Posterior vena cava (tissue), 2 donors: ENCODE data around the gene GJC1. TPM values are rescaled to one million over a fixed set of nuclear protein-coding genes. Genes with fewer than 3 reads are reported as not detected.

ENCODE experiments used
- DNase-seq: peaks from one replicate; pipeline ENCODE4 v3.0.0-alpha.2; 2020; ENCODE audit warnings: low spot score
- intact Hi-C, 2 donors: fragments of 100-400 bp; cut with DNase I; formaldehyde crosslinking; loops; one replicate each; pipeline versions ENCODE4 v1.14.1 to v1.14.2; 2022 to 2023
- total RNA-seq, 2 donors: library from RNA; stranded (reverse); fragmentation: NEBNext Ultra II Directional; extraction: Animal tissue kit (Norgen Biotek cat#: 25700); gene quantifications; one replicate each; pipeline ENCODE4 v1.2.1, GENCODE V29; 2021
- donor health status: DM: yes; HTN: yes; CAD: no.
- donor health status: DM: yes; HTN: yes; CAD: no.

Gene GJC1
- total RNA-seq, 2 donors from 2014 or later = 30.4 to 80.8 TPM

- intact Hi-C loops = no loop called here
- peak; percentile 56 for DNase-seq
These were observed 47.7 kb downstream of the GJC1 start for GRCh38 chr17:44782326-44782850.

GRCh38 chr17:44781551-44782325 lies 48.3 kb downstream of the GJC1 start:
- no peak for DNase-seq
- intact Hi-C loops = no loop called here

- no peak for DNase-seq
- intact Hi-C loops = no loop called here
These were observed 49.1 kb downstream of the GJC1 start for GRCh38 chr17:44780845-44781480.

- no peak for DNase-seq
- intact Hi-C loops = no loop called here
These were observed 49.9 kb downstream of the GJC1 start for GRCh38 chr17:44780161-44780560.

GRCh38 chr17:44779211-44780025 lies 50.7 kb downstream of the GJC1 start:
- DNase-seq = peak; percentile 93
- intact Hi-C loops = loop anchor here (5.0 to 10.0 kb wide), 3 partner anchors 88 to 245 kb away; no protein-coding TSS in a partner anchor

- no peak for DNase-seq
- intact Hi-C loops = loop anchor here (5.0 to 10.0 kb wide), 3 partner anchors 89 to 246 kb away; no protein-coding TSS in a partner anchor
These were observed 51.4 kb downstream of the GJC1 start for GRCh38 chr17:44778656-44779210.

GRCh38 chr17:44777394-44778348 lies 52.4 kb downstream of the GJC1 start:
- intact Hi-C loops = loop anchor here (2.0 to 10.0 kb wide), 4 partner anchors 51 to 247 kb away; no protein-coding TSS in a partner anchor
- no peak for DNase-seq

GRCh38 chr17:44776628-44777393 lies 53.3 kb downstream of the GJC1 start:
- DNase-seq = no peak
- intact Hi-C loops = loop anchor here (2.0 to 10.0 kb wide), 4 partner anchors 52 to 248 kb away; no protein-coding TSS in a partner anchor

GRCh38 chr17:44775838-44776621 lies 54.1 kb downstream of the GJC1 start:
- DNase-seq = no peak
- intact Hi-C loops = loop anchor here (2.0 to 10.0 kb wide), 4 partner anchors 53 to 249 kb away; no protein-coding TSS in a partner anchor

GRCh38 chr17:44775136-44775837 lies 54.8 kb downstream of the GJC1 start:
- intact Hi-C loops = loop anchor here (5.0 to 10.0 kb wide), 3 partner anchors 92 to 250 kb away; no protein-coding TSS in a partner anchor
- DNase-seq = peak; percentile 98

- intact Hi-C loops = loop anchor here (5.0 to 10.0 kb wide), 4 partner anchors 88 to 250 kb away; no protein-coding TSS in a partner anchor
- peak; percentile 97 for DNase-seq
These were observed 55.6 kb downstream of the GJC1 start for GRCh38 chr17:44774271-44775135.

GRCh38 chr17:44773140-44773539 lies 56.9 kb downstream of the GJC1 start:
- intact Hi-C loops = loop anchor here (5.0 to 10.0 kb wide), 2 partner anchors 89 to 252 kb away; no protein-coding TSS in a partner anchor
- DNase-seq = no peak

GRCh38 chr17:44772308-44773045 lies 57.6 kb downstream of the GJC1 start:
- intact Hi-C loops = loop anchor here (5.0 to 10.0 kb wide), 2 partner anchors 90 to 252 kb away; no protein-coding TSS in a partner anchor
- no peak for DNase-seq
